NT2/D1 (cell line): ENCODE measurements around the gene NDUFAF4.

Source experiments
- SUZ12 ChIP-seq: IDR thresholded peaks from 2 replicates; pipeline ENCODE4 v1.6.1; 2011; ENCODE audit not compliant: insufficient read length, insufficient read depth; ENCODE audit errors: extremely low read depth
- YY1 ChIP-seq: IDR thresholded peaks from 2 replicates; pipeline ENCODE4 v1.6.1; 2011; ENCODE audit not compliant: insufficient read length, insufficient read depth
- ZNF274 ChIP-seq: IDR thresholded peaks from 2 replicates; pipeline ENCODE4 v1.6.1; 2011; ENCODE audit warnings: mild to moderate bottlenecking, low read depth, low read length

DNA sequence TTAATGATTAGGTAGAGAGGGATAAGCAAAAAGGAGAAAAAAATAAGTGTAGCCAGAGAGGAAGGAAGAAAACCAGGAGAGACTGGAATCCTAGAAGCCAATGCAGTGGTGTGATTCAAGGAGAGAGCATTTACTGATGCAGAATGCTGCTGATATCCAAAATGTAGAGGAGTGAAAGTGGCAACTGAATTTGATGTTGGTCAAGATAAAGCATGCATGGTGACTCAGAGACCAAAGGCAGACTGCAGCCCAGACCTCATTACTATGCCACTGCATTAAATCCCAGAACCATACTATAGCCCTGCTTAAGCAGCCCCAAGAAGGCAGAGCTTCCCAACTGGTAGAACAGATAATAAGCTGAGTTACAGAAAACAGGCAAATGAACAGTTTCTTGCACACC, 42.6 kb upstream of the NDUFAF4 start:
- TF ChIP-seq ZNF274 (no peak), YY1 (no peak), SUZ12 (no peak)
